ENCODE measurements around the gene STC2. TPM values are rescaled to one million over a fixed set of nuclear protein-coding genes. Genes with fewer than 3 reads are reported as not detected.
A peak's percentile ranks its signal among the peaks of the same experiment; 100 is the strongest.

STC2 gene
- total RNA-seq, 1 experiment from 2014 or later, result 57.0 TPM

DNA sequence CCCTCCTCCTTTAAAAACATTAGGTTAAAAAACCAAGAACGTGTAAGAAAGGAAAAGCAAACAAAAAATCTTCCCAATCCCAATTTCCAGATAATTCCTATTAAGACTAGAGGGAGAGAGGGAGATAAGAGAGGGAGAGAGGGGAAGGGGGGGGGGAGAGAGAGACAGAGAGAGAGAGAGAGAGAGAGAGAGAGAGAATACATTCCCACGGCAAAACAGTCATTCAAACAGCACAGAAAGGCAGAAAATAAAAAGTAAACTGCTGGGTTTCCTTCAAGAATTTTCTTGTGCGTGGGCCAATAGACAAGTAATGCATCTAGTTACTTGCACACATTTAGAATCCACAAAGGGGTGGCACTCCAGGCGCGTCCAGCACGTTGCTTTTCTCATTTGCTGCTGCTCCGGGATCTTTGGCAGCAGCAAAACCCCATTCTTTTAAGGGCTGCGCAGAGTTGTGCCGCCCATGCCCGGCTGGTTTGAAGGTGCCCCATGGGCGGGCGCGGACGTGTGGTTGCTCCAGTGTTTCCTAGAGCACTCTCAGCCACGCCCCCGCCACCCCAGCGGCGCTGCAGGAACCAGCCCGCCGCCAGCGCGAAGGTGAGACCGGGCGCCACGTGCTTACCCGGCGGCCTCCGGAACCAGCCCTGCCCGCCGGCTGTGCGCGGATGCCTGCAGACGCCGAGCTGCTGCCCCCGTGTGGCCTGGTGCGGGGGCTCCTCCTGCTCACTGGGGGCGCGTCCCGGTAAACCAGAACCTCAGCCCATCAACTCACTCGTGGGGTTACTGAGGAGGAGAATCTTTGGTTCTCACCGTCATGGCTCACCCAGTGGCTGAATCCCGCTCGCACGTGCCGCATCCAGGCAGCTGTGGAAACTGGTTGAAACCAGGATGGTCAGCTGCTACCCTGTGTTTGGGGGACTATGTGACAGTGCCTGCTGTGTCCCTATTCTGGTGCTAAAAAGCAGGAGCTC is 44.6 kb downstream of the STC2 start (continued):
- TF ChIP-seq, protein P1, sequence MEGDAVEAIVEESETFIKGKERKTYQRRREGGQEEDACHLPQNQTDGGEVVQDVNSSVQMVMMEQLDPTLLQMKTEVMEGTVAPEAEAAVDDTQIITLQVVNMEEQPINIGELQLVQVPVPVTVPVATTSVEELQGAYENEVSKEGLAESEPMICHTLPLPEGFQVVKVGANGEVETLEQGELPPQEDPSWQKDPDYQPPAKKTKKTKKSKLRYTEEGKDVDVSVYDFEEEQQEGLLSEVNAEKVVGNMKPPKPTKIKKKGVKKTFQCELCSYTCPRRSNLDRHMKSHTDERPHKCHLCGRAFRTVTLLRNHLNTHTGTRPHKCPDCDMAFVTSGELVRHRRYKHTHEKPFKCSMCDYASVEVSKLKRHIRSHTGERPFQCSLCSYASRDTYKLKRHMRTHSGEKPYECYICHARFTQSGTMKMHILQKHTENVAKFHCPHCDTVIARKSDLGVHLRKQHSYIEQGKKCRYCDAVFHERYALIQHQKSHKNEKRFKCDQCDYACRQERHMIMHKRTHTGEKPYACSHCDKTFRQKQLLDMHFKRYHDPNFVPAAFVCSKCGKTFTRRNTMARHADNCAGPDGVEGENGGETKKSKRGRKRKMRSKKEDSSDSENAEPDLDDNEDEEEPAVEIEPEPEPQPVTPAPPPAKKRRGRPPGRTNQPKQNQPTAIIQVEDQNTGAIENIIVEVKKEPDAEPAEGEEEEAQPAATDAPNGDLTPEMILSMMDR (IDR thresholded peaks at IDR 0.05), result peak; percentile 58
- TF ChIP-seq ZNF219 (CRISPR knock-in tag; IDR thresholded peaks at IDR 0.05; ENCODE audit: borderline replicate concordance) (peak; percentile 96), ZNF396 (CRISPR knock-in tag; IDR thresholded peaks at IDR 0.05; ENCODE audit: borderline replicate concordance) (no peak), FOXK1 (CRISPR knock-in tag; IDR thresholded peaks at IDR 0.05) (peak; percentile 98), JUN (CRISPR knock-in tag; IDR thresholded peaks at IDR 0.05) (peak; percentile 96), ZNF263 (CRISPR knock-in tag; IDR thresholded peaks at IDR 0.05; ENCODE audit: low read depth) (peak; percentile 87), NR1H2 (CRISPR knock-in tag; IDR thresholded peaks at IDR 0.05) (peak; percentile 89; the same call in 1 of the 2 replicates), TP53 (CRISPR knock-in tag; IDR thresholded peaks at IDR 0.05) (peak; percentile 99), ZNF671 (CRISPR knock-in tag; IDR thresholded peaks at IDR 0.05) (no peak), JAZF1 (CRISPR knock-in tag; IDR thresholded peaks at IDR 0.05) (no peak), HMGA2 (CRISPR knock-in tag; IDR thresholded peaks at IDR 0.05) (no peak), CBFB (CRISPR knock-in tag; IDR thresholded peaks at IDR 0.05; ENCODE audit: low read depth) (peak; percentile 77; the same call in 1 of the 2 replicates), RORB (CRISPR knock-in tag; IDR thresholded peaks at IDR 0.05) (no peak), ZNF121 (CRISPR knock-in tag; IDR thresholded peaks at IDR 0.05) (peak; percentile 50; the same call in 1 of the 2 replicates), RELA (CRISPR knock-in tag; IDR thresholded peaks at IDR 0.05; ENCODE audit: borderline replicate concordance) (peak; percentile 99), ZBTB21 (CRISPR knock-in tag; IDR thresholded peaks at IDR 0.05; ENCODE audit: borderline replicate concordance) (peak; percentile 95), ATF1 (CRISPR knock-in tag; IDR thresholded peaks at IDR 0.05) (peak; percentile 86), ZNF416 (CRISPR knock-in tag; IDR thresholded peaks at IDR 0.05) (no peak), ZNF317 (CRISPR knock-in tag; IDR thresholded peaks at IDR 0.05; ENCODE audit: borderline replicate concordance, low read depth) (peak; percentile 89), NFATC4 (CRISPR knock-in tag; IDR thresholded peaks at IDR 0.05) (no peak), ETV6 (CRISPR knock-in tag; IDR thresholded peaks at IDR 0.05) (peak; percentile 99)
- TF ChIP-seq, protein P2, sequence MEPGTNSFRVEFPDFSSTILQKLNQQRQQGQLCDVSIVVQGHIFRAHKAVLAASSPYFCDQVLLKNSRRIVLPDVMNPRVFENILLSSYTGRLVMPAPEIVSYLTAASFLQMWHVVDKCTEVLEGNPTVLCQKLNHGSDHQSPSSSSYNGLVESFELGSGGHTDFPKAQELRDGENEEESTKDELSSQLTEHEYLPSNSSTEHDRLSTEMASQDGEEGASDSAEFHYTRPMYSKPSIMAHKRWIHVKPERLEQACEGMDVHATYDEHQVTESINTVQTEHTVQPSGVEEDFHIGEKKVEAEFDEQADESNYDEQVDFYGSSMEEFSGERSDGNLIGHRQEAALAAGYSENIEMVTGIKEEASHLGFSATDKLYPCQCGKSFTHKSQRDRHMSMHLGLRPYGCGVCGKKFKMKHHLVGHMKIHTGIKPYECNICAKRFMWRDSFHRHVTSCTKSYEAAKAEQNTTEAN (CRISPR knock-in tag; IDR thresholded peaks at IDR 0.05), result peak; percentile 98
- TF ChIP-seq, protein P3, sequence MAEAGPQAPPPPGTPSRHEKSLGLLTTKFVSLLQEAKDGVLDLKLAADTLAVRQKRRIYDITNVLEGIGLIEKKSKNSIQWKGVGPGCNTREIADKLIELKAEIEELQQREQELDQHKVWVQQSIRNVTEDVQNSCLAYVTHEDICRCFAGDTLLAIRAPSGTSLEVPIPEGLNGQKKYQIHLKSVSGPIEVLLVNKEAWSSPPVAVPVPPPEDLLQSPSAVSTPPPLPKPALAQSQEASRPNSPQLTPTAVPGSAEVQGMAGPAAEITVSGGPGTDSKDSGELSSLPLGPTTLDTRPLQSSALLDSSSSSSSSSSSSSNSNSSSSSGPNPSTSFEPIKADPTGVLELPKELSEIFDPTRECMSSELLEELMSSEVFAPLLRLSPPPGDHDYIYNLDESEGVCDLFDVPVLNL (CRISPR knock-in tag; IDR thresholded peaks at IDR 0.05; ENCODE audit: borderline replicate concordance, low read depth), result peak; percentile 94
- TF ChIP-seq, protein P4, sequence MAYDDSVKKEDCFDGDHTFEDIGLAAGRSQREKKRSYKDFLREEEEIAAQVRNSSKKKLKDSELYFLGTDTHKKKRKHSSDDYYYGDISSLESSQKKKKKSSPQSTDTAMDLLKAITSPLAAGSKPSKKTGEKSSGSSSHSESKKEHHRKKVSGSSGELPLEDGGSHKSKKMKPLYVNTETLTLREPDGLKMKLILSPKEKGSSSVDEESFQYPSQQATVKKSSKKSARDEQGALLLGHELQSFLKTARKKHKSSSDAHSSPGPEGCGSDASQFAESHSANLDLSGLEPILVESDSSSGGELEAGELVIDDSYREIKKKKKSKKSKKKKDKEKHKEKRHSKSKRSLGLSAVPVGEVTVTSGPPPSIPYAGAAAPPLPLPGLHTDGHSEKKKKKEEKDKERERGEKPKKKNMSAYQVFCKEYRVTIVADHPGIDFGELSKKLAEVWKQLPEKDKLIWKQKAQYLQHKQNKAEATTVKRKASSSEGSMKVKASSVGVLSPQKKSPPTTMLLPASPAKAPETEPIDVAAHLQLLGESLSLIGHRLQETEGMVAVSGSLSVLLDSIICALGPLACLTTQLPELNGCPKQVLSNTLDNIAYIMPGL (CRISPR knock-in tag; IDR thresholded peaks at IDR 0.05), result peak; percentile 98
- TF ChIP-seq, protein P5, sequence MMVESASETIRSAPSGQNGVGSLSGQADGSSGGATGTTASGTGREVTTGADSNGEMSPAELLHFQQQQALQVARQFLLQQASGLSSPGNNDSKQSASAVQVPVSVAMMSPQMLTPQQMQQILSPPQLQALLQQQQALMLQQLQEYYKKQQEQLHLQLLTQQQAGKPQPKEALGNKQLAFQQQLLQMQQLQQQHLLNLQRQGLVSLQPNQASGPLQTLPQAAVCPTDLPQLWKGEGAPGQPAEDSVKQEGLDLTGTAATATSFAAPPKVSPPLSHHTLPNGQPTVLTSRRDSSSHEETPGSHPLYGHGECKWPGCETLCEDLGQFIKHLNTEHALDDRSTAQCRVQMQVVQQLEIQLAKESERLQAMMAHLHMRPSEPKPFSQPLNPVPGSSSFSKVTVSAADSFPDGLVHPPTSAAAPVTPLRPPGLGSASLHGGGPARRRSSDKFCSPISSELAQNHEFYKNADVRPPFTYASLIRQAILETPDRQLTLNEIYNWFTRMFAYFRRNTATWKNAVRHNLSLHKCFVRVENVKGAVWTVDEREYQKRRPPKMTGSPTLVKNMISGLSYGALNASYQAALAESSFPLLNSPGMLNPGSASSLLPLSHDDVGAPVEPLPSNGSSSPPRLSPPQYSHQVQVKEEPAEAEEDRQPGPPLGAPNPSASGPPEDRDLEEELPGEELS (CRISPR knock-in tag; IDR thresholded peaks at IDR 0.05), result peak; percentile 99
- TF ChIP-seq, protein P6, sequence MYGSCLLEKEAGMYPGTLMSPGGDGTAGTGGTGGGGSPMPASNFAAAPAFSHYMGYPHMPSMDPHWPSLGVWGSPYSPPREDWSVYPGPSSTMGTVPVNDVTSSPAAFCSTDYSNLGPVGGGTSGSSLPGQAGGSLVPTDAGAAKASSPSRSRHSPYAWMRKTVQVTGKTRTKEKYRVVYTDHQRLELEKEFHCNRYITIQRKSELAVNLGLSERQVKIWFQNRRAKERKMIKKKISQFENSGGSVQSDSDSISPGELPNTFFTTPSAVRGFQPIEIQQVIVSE (CRISPR knock-in tag; IDR thresholded peaks at IDR 0.05; ENCODE audit: borderline replicate concordance), result no peak

Measured in WTC11 (cell line).